ENCODE measurements around the gene KLC4.

The KLC4 gene

GRCh38 chr6:43016176-43016942 is 43.1 kb upstream of the KLC4 start:
- TF ChIP-seq CTCF (IDR thresholded peaks at IDR 0.05; ENCODE audit: borderline replicate concordance, extremely low read depth, low read length, poor library complexity, severe bottlenecking): no peak
- no peak for TF ChIP-seq EZH2 (IDR thresholded peaks at IDR 0.05; ENCODE audit: borderline replicate concordance, low read depth, low read length, severe bottlenecking)
- H3K36me3 ChIP-seq (ENCODE audit: insufficient read depth, low read length): peaks cover 68% of the 10 kb centered on the region
- no peak overlapping the region for H2AFZ ChIP-seq (ENCODE audit: low read depth, low read length)
- DNase-seq (no peak), ATAC-seq (ENCODE audit: insufficient read depth, low read depth) (no peak)
- H3K4me3 ChIP-seq (ENCODE audit: low read depth in 1 of 2, low read length in 2 of 2): no peak overlapping the region
- peak overlapping the region; percentile 22; the same call in 1 of the 2 replicates for H3K9ac ChIP-seq (ENCODE audit: low read depth, low read length)
- H4K20me1 ChIP-seq (ENCODE audit: insufficient read depth, low read length): peaks cover 27% of the 10 kb centered on the region; the same call in 1 of the 2 replicates
- H3K4me2 ChIP-seq (ENCODE audit: insufficient read depth, low read length): peak overlapping the region; percentile 90
- no peaks in the 10 kb centered on the region for H3K27me3 ChIP-seq (ENCODE audit: insufficient read depth, low read length, poor library complexity)
- H3K27ac ChIP-seq (ENCODE audit: low read length): no peak overlapping the region
- H3K4me1 ChIP-seq (ENCODE audit: insufficient read depth, low read length): peaks cover 76% of the 10 kb centered on the region
- H3K9me3 ChIP-seq (ENCODE audit: insufficient read depth, low read length, severe bottlenecking): no peaks in the 10 kb centered on the region
- H3K79me2 ChIP-seq (ENCODE audit: insufficient read depth, low read length): peaks cover 70% of the 10 kb centered on the region

GRCh38 chr6:43016943-43017334 is 42.5 kb upstream of the KLC4 start:
- no peak overlapping the region for H3K4me3 ChIP-seq (ENCODE audit: low read depth in 1 of 2, low read length in 2 of 2)
- H2AFZ ChIP-seq (ENCODE audit: low read depth, low read length): no peak overlapping the region
- H3K79me2 ChIP-seq (ENCODE audit: insufficient read depth, low read length): peaks cover 69% of the 10 kb centered on the region
- H3K27me3 ChIP-seq (ENCODE audit: insufficient read depth, low read length, poor library complexity): no peaks in the 10 kb centered on the region
- DNase-seq: no peak
- 0 out of 2 replicates have a peak overlapping the region, but pooled peaks have one; percentile 22 for H3K9ac ChIP-seq (ENCODE audit: low read depth, low read length)
- H3K4me2 ChIP-seq (ENCODE audit: insufficient read depth, low read length): peak overlapping the region; percentile 90
- no peak for TF ChIP-seq CTCF (IDR thresholded peaks at IDR 0.05; ENCODE audit: borderline replicate concordance, extremely low read depth, low read length, poor library complexity, severe bottlenecking)
- no peak for TF ChIP-seq EZH2 (IDR thresholded peaks at IDR 0.05; ENCODE audit: borderline replicate concordance, low read depth, low read length, severe bottlenecking)
- ATAC-seq (ENCODE audit: insufficient read depth, low read depth): no peak
- H3K36me3 ChIP-seq (ENCODE audit: insufficient read depth, low read length): peaks cover 62% of the 10 kb centered on the region
- H3K27ac ChIP-seq (ENCODE audit: low read length): no peak overlapping the region
- H3K4me1 ChIP-seq (ENCODE audit: insufficient read depth, low read length): peaks cover 70% of the 10 kb centered on the region
- no peaks in the 10 kb centered on the region for H3K9me3 ChIP-seq (ENCODE audit: insufficient read depth, low read length, severe bottlenecking)
- peaks cover 27% of the 10 kb centered on the region; the same call in 1 of the 2 replicates for H4K20me1 ChIP-seq (ENCODE audit: insufficient read depth, low read length)

- ATAC-seq (ENCODE audit: insufficient read depth, low read depth): no peak
- no peak overlapping the region for H3K9ac ChIP-seq (ENCODE audit: low read depth, low read length)
- no peak overlapping the region for H3K4me2 ChIP-seq (ENCODE audit: insufficient read depth, low read length)
Observed at GRCh38 chr6:43019152-43019551, 40.3 kb upstream of the KLC4 start.

More at GRCh38 chr6:43019152-43019551, 40.3 kb upstream of the KLC4 start:
- H3K9me3 ChIP-seq (ENCODE audit: insufficient read depth, low read length, severe bottlenecking): no peaks in the 10 kb centered on the region
- DNase-seq: no peak
- peaks cover 74% of the 10 kb centered on the region for H3K4me1 ChIP-seq (ENCODE audit: insufficient read depth, low read length)
- no peak overlapping the region for H3K4me3 ChIP-seq (ENCODE audit: low read depth in 1 of 2, low read length in 2 of 2)
- H3K36me3 ChIP-seq (ENCODE audit: insufficient read depth, low read length): peaks cover 60% of the 10 kb centered on the region
- H4K20me1 ChIP-seq (ENCODE audit: insufficient read depth, low read length): peaks cover 33% of the 10 kb centered on the region
- peaks cover 72% of the 10 kb centered on the region for H3K79me2 ChIP-seq (ENCODE audit: insufficient read depth, low read length)
- H3K27ac ChIP-seq (ENCODE audit: low read length): no peak overlapping the region
- H2AFZ ChIP-seq (ENCODE audit: low read depth, low read length): no peak overlapping the region
- no peaks in the 10 kb centered on the region for H3K27me3 ChIP-seq (ENCODE audit: insufficient read depth, low read length, poor library complexity)
- no peak for TF ChIP-seq EZH2 (IDR thresholded peaks at IDR 0.05; ENCODE audit: borderline replicate concordance, low read depth, low read length, severe bottlenecking)
- TF ChIP-seq CTCF (IDR thresholded peaks at IDR 0.05; ENCODE audit: borderline replicate concordance, extremely low read depth, low read length, poor library complexity, severe bottlenecking): no peak
